Psoas muscle (tissue), 8 donors: ENCODE measurements around the gene COBLL1. TPM values are rescaled to one million over a fixed set of nuclear protein-coding genes. Genes with fewer than 3 reads are reported as not detected.

Experiments used
- ATAC-seq, 4 donors: fragments of 200-7000 bp; cut with Tn5 transposase; one replicate each; pipeline ENCODE4 v1.9.1; 2020; ENCODE audit warnings: moderate library complexity in 3 of 4, mild to moderate bottlenecking in 2 of 4
- DNase-seq, 2 donors: peaks; one replicate each; pipeline ENCODE4 v3.0.0-alpha.2; 2020
- H3K27ac ChIP-seq: fragments of 200-600 bp; one replicate; pipeline ENCODE4 v1.8.0; 2022
- H3K27me3 ChIP-seq, 3 donors: fragments of 200-600 bp in 1 of 3; one replicate each; pipeline versions ENCODE4 v1.6.1 to v1.8.0; 2013 to 2022; ENCODE audit warnings: low read length in 2 of 3, mild to moderate bottlenecking in 2 of 3, moderate library complexity in 1 of 3; ENCODE audit not compliant: insufficient read depth in 3 of 3
- H3K36me3 ChIP-seq, 2 donors: fragments of 200-600 bp in 1 of 2; one replicate each; pipeline versions ENCODE4 v1.6.1 to v1.8.0; 2013 to 2022; ENCODE audit warnings: low read depth in 1 of 2, mild to moderate bottlenecking in 1 of 2, moderate library complexity in 1 of 2; ENCODE audit not compliant: insufficient read depth in 1 of 2
- H3K4me1 ChIP-seq: fragments of 200-600 bp; one replicate; pipeline ENCODE4 v1.8.0; 2022
- H3K4me3 ChIP-seq: fragments of 200-600 bp; one replicate; pipeline ENCODE4 v1.8.0; 2022; ENCODE audit warnings: mild to moderate bottlenecking
- H3K9me3 ChIP-seq: fragments of 200-600 bp; one replicate; pipeline ENCODE4 v1.8.0; 2022
- WGBS, 3 donors: extraction: QIAGEN DNeasy Blood & Tissue Kit; methylation state at CpG; one replicate each; pipeline versions ENCODE4 v1.1.6 to v1.1.7; 2013; 5-methylcytosine and 5-hydroxymethylcytosine counted together
- intact Hi-C, 2 donors: fragments of 100-400 bp; cut with DNase I; formaldehyde crosslinking; loops; one replicate each; pipeline versions ENCODE4 v1.11.0 to v1.14.2; 2022
- polyA plus RNA-seq, 3 donors: library from polyadenylated mRNA; stranded (reverse); fragments of 200-250 nt; gene quantifications; one replicate each; pipeline ENCODE4 v1.2.3, GENCODE V29; 2013
- total RNA-seq, 4 donors: library from RNA; stranded (reverse); fragmentation: NEBNext Ultra II Directional in 2 of 4; extraction: Animal tissue kit (Norgen Biotek cat#: 25700) in 2 of 4; gene quantifications; one replicate each; pipeline versions ENCODE4 v1.2.1 to v1.2.4, GENCODE V29; 2021 to 2023
- TF ChIP-seq, protein P1 (sequence below): fragments of 200-600 bp; IDR thresholded peaks from one replicate; pipeline ENCODE4 v1.8.0; 2022; ENCODE audit warnings: antibody characterized with exemption
- donor health status: healthy with polysubstance abuse.
- donor health status: DM: no; HTN: no; CAD: no; lungs with moderate emphysema.
- donor health status: Bipolar disorder and iron deficiency.
- donor health status: healthy.
- donor health status: DM: yes; HTN: yes; CAD: no.
- donor health status: DM: no; HTN: no; CAD: no.
- donor health status: DM: no; HTN: no; CAD: no.
- donor health status: DM: yes; HTN: yes; CAD: no.

The COBLL1 gene
- total and polyA plus RNA-seq, 7 donors: 1.5 to 6.1 (median 3.4) TPM

DNA sequence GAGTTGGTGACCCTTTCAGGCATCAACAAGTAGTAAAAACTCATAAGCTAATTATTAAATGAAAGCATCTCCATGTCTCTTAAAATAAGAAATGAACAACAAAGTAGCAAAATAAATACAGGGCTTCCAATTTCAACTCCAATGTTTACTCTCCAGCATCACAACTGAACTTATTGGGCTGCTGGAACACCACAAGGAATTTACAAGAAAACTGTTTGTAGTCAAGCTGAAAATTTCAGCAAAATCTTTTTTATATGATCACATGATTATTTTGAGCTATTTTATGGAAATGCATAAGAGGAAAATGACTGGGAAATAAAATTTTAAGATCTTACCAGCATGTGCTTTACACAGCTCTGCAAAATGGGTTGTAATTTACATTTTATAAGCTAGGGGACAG, 28.1 kb downstream of the COBLL1 start:
- H3K27me3 ChIP-seq: no peaks in the 10 kb centered on the region
- DNase-seq (no peak), ATAC-seq (no peak)
- intact Hi-C loops: no loop called here
- H3K4me1 ChIP-seq: no peaks in the 10 kb centered on the region
- H3K36me3 ChIP-seq: no peaks in the 10 kb centered on the region
- TF ChIP-seq, protein P1, sequence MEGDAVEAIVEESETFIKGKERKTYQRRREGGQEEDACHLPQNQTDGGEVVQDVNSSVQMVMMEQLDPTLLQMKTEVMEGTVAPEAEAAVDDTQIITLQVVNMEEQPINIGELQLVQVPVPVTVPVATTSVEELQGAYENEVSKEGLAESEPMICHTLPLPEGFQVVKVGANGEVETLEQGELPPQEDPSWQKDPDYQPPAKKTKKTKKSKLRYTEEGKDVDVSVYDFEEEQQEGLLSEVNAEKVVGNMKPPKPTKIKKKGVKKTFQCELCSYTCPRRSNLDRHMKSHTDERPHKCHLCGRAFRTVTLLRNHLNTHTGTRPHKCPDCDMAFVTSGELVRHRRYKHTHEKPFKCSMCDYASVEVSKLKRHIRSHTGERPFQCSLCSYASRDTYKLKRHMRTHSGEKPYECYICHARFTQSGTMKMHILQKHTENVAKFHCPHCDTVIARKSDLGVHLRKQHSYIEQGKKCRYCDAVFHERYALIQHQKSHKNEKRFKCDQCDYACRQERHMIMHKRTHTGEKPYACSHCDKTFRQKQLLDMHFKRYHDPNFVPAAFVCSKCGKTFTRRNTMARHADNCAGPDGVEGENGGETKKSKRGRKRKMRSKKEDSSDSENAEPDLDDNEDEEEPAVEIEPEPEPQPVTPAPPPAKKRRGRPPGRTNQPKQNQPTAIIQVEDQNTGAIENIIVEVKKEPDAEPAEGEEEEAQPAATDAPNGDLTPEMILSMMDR: no peak
- H3K4me3 ChIP-seq: no peak overlapping the region
- H3K27ac ChIP-seq: no peak overlapping the region
- no peaks in the 10 kb centered on the region for H3K9me3 ChIP-seq

DNA sequence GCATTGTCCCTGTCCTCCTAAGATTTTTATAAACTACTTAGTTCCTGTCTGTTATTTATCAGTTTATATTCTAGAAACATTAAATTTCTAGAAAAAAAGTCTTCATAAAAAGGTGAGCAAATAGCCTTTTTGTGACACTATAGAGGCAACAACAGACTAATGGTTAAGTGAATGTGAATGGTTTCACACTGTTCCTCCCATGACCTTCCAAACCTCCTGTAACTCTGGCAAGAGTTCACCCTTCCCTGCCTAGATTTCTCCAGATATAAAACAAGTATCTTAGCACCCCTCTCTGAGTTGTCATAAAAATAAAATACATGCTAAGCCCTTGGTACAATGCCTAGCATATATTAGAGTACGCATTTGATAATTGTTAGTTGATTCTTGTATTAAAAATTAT, 29.2 kb downstream of the COBLL1 start:
- intact Hi-C loops: no loop called here
- no peak overlapping the region for H3K4me3 ChIP-seq
- H3K27me3 ChIP-seq: no peaks in the 10 kb centered on the region
- WGBS, 3 donors: 94 to 98% (median 96%) methylated on average over 1 of the region's 1 CpG
- H3K36me3 ChIP-seq: no peaks in the 10 kb centered on the region
- H3K4me1 ChIP-seq: no peaks in the 10 kb centered on the region
- H3K9me3 ChIP-seq: no peaks in the 10 kb centered on the region
- DNase-seq: no peak
- H3K27ac ChIP-seq: no peak overlapping the region
- TF ChIP-seq, protein P1: no peak
- no peak for ATAC-seq

DNA sequence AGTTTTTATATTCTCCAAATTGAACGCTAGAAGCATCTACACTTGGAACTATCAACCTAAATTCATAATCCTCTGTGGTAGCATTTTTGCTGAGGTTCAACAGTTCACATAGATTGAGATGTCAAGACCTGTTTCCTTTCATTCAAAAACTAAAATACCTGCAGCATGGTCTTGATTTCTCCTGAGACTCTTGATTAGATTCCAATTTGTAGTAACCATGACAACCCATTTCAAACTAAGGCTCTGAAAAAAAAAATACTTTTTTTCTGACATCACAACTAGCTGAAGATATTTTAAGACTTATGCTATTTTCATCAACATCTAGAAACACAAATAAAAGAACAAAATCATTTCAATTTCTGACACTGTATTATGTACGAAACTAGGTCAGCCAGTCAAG, 29.8 kb downstream of the COBLL1 start:
- TF ChIP-seq, protein P1: no peak
- no peak for ATAC-seq
- Histone ChIP-seq H3K36me3 (no peaks in the 10 kb centered on the region), H3K27me3 (no peaks in the 10 kb centered on the region), H3K4me3 (no peak overlapping the region), H3K4me1 (no peaks in the 10 kb centered on the region), H3K27ac (no peak overlapping the region), H3K9me3 (no peaks in the 10 kb centered on the region)
- intact Hi-C loops: no loop called here
- 82 to 84% (median 82%) methylated on average over 2 of the region's 2 CpGs for WGBS, 3 donors
- DNase-seq: no peak

DNA sequence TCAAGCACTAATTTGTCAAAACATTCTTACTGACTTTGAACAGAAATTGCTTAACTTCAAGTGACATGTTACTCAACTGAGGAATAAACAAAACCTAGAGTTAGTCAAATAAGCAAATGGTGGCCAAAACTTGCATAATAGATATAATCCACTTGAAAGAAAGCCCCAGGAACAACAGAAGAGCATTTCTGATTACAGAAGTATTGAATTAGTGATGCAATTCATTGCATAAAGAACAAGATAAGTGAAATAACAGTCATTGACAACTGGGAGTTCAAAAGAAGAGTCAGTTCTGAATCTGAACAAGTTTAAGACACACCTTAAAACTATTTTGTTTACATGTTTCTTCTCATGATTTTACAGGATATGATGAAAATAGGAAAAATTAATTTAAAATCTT, 30.8 kb downstream of the COBLL1 start:
- TF ChIP-seq, protein P1: no peak
- no peak overlapping the region for H3K4me3 ChIP-seq
- H3K27ac ChIP-seq: no peak overlapping the region
- ATAC-seq (no peak), DNase-seq (no peak)
- intact Hi-C loops: no loop called here
- H3K4me1 ChIP-seq: no peaks in the 10 kb centered on the region
- no peaks in the 10 kb centered on the region for H3K27me3 ChIP-seq
- H3K9me3 ChIP-seq: no peaks in the 10 kb centered on the region
- no peaks in the 10 kb centered on the region for H3K36me3 ChIP-seq

DNA sequence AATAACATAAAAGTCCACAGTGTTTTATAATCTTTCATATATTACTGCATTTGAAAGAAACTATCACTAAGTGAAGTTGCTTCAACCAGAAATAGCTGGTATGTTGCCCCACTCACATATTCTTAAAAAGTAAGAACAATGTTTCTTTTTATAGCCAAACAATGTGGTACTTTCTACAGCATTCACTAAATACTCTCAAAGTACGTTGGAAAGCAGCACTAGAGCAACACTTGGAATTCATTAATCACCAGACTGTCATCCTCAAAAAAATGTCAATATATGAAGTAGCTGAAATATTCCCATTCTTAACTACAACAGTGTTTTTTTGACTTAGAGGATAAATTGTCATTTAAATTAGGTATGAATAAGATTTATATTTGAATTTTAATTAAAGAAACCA, 32.8 kb downstream of the COBLL1 start:
- Histone ChIP-seq H3K9me3 (no peaks in the 10 kb centered on the region), H3K4me3 (no peak overlapping the region), H3K4me1 (no peaks in the 10 kb centered on the region), H3K27me3 (no peaks in the 10 kb centered on the region), H3K36me3 (no peaks in the 10 kb centered on the region), H3K27ac (no peak overlapping the region)
- TF ChIP-seq, protein P1: no peak
- intact Hi-C loops: no loop called here
- no peak for DNase-seq
- WGBS, 3 donors: 12 to 18% (median 13%) methylated on average over 1 of the region's 1 CpG
- ATAC-seq: no peak
